Breast epithelium (tissue), 3 donors: ENCODE data around the gene CEP120.

Experiments
- CTCF ChIP-seq, 3 donors: fragments of 450-650 bp; IDR thresholded peaks; one replicate each; pipeline ENCODE4 v1.5.1; 2016 to 2017; ENCODE audit warnings: antibody characterized with exemption in 3 of 3, mild to moderate bottlenecking in 3 of 3, moderate library complexity in 3 of 3
- POLR2A ChIP-seq: fragments of 450-650 bp; IDR thresholded peaks from one replicate; pipeline ENCODE4 v1.6.1; 2016; ENCODE audit warnings: antibody characterized with exemption, mild to moderate bottlenecking, moderate library complexity
- POLR2AphosphoS5 ChIP-seq, 3 donors: sonication (generic); formaldehyde crosslinking; IDR thresholded peaks; one replicate each; pipeline ENCODE4 v1.6.1; 2017; ENCODE audit warnings: antibody characterized with exemption in 3 of 3

DNA sequence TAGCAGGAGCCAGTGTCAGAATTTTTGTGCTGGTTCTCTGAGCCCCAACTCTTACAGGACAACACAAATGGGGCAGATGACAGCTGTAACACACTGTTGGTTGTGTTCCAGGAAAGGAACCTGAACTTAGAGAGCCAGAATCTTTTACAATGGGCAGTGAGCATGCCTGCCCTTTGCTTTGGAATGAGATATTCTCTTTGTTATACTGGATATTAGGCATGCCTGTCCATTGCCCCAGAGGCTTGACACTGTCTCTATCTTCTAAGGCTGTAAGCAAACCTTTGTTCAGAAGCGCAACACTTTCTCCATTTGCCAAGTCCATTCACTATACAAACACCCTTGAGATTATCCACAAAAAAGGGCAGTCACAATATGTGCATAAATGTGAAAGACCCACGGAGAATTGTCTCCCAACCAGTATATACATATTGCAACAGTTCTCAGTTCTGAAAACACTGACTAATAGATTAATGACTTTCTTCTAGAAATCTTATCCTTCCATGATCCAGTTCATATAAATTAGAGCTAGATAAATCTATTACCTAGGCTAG is 26.3 kb upstream of the CEP120 start:
- TF ChIP-seq CTCF (IDR thresholded peaks at IDR 0.05) = no peak
- TF ChIP-seq POLR2A = no peak
- TF ChIP-seq POLR2AphosphoS5 (IDR thresholded peaks at IDR 0.05) = no peak
